Tibial artery (tissue), 4 donors: ENCODE results near the gene SP3.

ENCODE experiments used
- DNase-seq, 2 donors: peaks; one replicate each; pipeline ENCODE4 v3.0.0-alpha.2; 2019
- H3K27ac ChIP-seq, 2 donors: fragments of 200-600 bp; sonication (generic) in 1 of 2; 1 replicate in 1 of 2; 2 replicates in 1 of 2; pipeline ENCODE4 v1.5.1; 2018 to 2019; ENCODE audit warnings: mild to moderate bottlenecking in 1 of 2
- H3K27me3 ChIP-seq, 2 donors: fragments of 200-600 bp; sonication (generic) in 1 of 2; one replicate each; pipeline versions ENCODE4 v1.5.1 to v1.6.0; 2016 to 2019
- H3K36me3 ChIP-seq, 3 donors: fragments of 200-600 bp; sonication (generic) in 2 of 3; one replicate each; pipeline ENCODE4 v1.5.1; 2016 to 2019; ENCODE audit warnings: mild to moderate bottlenecking in 2 of 3
- H3K4me1 ChIP-seq, 4 donors: fragments of 200-600 bp; sonication (generic) in 2 of 4; 1 replicate in 3 of 4; 2 replicates in 1 of 4; pipeline ENCODE4 v1.5.1; 2016 to 2019
- H3K4me3 ChIP-seq, 2 donors: fragments of 200-600 bp; sonication (generic) in 1 of 2; 1 replicate in 1 of 2; 2 replicates in 1 of 2; pipeline ENCODE4 v1.5.1; 2018 to 2019; ENCODE audit warnings: mild to moderate bottlenecking in 2 of 2
- H3K9me3 ChIP-seq, 3 donors: fragments of 200-600 bp; sonication (generic) in 1 of 3; one replicate each; pipeline ENCODE4 v1.5.1; 2016 to 2019
- CTCF ChIP-seq, 2 experiments: fragments of 200-600 bp in 1 of 2; fragments of 450-650 bp in 1 of 2; IDR thresholded peaks; one replicate each; pipeline ENCODE4 v1.5.1; 2017 to 2019; ENCODE audit warnings: antibody characterized with exemption in 2 of 2, mild to moderate bottlenecking in 1 of 2, moderate library complexity in 1 of 2
- intact Hi-C: fragments of 100-400 bp; cut with DNase I; formaldehyde crosslinking; loops from one replicate; pipeline ENCODE4 v1.15.0; 2023; ENCODE audit warnings: low total_unique reads

SP3 gene

GRCh38 chr2:173993459-173993858 lies 28.3 kb upstream of the SP3 start:
- no peaks in the 10 kb centered on the region for H3K9me3 ChIP-seq
- no peaks in the 10 kb centered on the region for H3K27me3 ChIP-seq
- H3K36me3 ChIP-seq: no peaks in the 10 kb centered on the region
- H3K4me3 ChIP-seq: no peak overlapping the region
- H3K27ac ChIP-seq: no peak overlapping the region
- no peak for TF ChIP-seq CTCF (IDR thresholded peaks at IDR 0.05)
- peaks cover 11 to 75% (median 58%) of the 10 kb centered on the region in 4 donors for H3K4me1 ChIP-seq
- no peak for DNase-seq
- intact Hi-C loops: no loop called here

GRCh38 chr2:173991856-173992588 lies 26.8 kb upstream of the SP3 start:
- Histone ChIP-seq H3K27ac (peak overlapping the region; percentile 72 to 75), H3K9me3 (no peaks in the 10 kb centered on the region), H3K27me3 (no peaks in the 10 kb centered on the region), H3K4me3 (peak overlapping the region in 1 of 2 donors; percentile 26), H3K36me3 (no peaks in the 10 kb centered on the region), H3K4me1 (peaks cover 11 to 75% (median 52%) of the 10 kb centered on the region in 4 donors)
- no peak for TF ChIP-seq CTCF (IDR thresholded peaks at IDR 0.05)
- intact Hi-C loops: no loop called here
- DNase-seq: peak; percentile 92 to 96

DNA sequence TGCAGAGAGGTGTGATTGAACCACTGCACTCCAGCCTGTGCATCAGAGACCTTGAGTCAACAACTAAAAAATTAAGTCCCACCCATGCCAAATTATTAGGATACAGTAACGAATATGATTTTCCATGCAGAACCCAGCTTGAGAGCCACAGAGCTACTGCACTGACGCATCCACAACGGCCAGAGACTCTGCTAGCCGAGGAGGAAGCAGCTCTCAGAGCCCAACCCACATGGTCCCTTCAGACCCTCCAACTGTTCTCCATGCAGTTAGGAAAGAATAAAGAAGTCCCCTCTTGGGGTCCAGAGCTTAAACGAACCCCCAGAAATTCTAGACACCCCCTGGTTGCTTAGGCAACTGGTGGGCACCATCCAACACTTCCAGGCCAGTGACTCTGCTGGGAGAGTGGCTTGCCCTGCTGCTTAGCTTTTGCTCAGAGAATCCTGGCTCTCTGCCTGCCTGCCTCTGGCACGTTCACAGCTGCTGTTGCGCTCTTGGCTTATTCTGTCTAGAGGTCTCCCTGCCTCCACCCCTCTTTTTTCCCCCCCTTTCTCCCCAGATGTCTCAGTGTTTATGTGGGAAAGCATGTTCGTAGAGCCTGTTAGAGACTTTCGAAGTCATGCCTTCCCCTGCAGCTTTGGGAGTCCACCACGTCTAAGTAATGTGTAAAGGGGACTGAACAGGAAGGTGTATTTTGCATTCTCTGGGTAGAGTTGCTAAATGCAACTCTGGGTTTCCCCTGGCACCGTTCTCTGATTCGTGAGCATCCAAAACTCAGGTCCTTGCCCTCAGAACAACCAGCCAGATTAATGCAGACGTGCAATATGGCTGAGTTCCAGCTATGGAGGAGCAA lies 26.0 kb upstream of the SP3 start:
- DNase-seq: peak; percentile 86 to 95
- Histone ChIP-seq H3K27me3 (no peaks in the 10 kb centered on the region), H3K36me3 (no peaks in the 10 kb centered on the region), H3K27ac (peak overlapping the region; percentile 72 to 75), H3K4me3 (peak overlapping the region in 1 of 2 donors; percentile 26), H3K4me1 (peaks cover 11 to 75% (median 55%) of the 10 kb centered on the region in 4 donors), H3K9me3 (no peaks in the 10 kb centered on the region)
- no peak for TF ChIP-seq CTCF (IDR thresholded peaks at IDR 0.05)
- intact Hi-C loops: no loop called here

- H3K27me3 ChIP-seq: no peaks in the 10 kb centered on the region
These were observed 25.1 kb upstream of the SP3 start for GRCh38 chr2:173990245-173990644.

DNA sequence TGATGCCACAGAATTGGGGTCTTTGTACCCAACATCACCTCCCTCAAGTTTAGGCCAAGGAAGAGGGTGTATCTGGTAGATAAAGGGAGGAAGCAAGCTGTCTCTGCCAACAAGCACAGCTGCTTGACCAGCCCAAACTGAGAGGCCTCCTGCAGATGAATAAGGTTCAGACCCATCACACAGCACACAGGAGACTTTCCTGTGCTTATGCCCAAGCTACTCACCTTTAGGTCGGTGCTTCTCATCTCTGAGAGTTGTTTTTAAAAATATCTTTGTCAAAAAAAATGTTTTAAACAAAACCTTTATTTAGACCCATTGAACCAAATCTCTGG lies 24.7 kb upstream of the SP3 start:
- no peak for DNase-seq
- intact Hi-C loops: no loop called here
- Histone ChIP-seq H3K4me3 (no peak overlapping the region), H3K36me3 (no peaks in the 10 kb centered on the region), H3K27me3 (no peaks in the 10 kb centered on the region), H3K27ac (peak overlapping the region; percentile 72 to 75), H3K9me3 (no peaks in the 10 kb centered on the region), H3K4me1 (peaks cover 11 to 89% (median 68%) of the 10 kb centered on the region in 4 donors)
- TF ChIP-seq CTCF (IDR thresholded peaks at IDR 0.05): no peak

More at GRCh38 chr2:173990245-173990644, 25.1 kb upstream of the SP3 start:
- Histone ChIP-seq H3K9me3 (no peaks in the 10 kb centered on the region), H3K4me3 (no peak overlapping the region), H3K4me1 (peaks cover 11 to 85% (median 64%) of the 10 kb centered on the region in 4 donors), H3K27ac (peak overlapping the region; percentile 72 to 75), H3K36me3 (no peaks in the 10 kb centered on the region)
- intact Hi-C loops: no loop called here
- TF ChIP-seq CTCF (IDR thresholded peaks at IDR 0.05): no peak
- DNase-seq: no peak
